Common myeloid progenitor, CD34-positive (primary cell): ENCODE data around the gene MYL10. TPM values are rescaled to one million over a fixed set of nuclear protein-coding genes. Genes with fewer than 3 reads are reported as not detected.

Experiments used
- CTCF ChIA-PET: fragments of 350-600 bp; sonication (Branson Sonifier 250); formaldehyde crosslinking; loops from one replicate; lab custom pipeline; 2021; ENCODE audit warnings: antibody characterized with exemption; lab: Charles Lee
- POLR2A ChIA-PET: fragments of 350-600 bp; sonication (Branson Sonifier 250); formaldehyde crosslinking; loops from one replicate; lab custom pipeline; 2021; ENCODE audit warnings: antibody characterized with exemption; lab: Charles Lee
- DNase-seq, 3 donors: peaks; one replicate each; pipeline versions ENCODE4 v3.0.0 to v3.0.0-alpha.2; 2013
- H3K27ac ChIP-seq, 2 experiments: 1 replicate in 1 of 2; 2 replicates in 1 of 2; pipeline ENCODE4 v1.7.0; 2013; ENCODE audit warnings: inconsistent platforms in 2 of 2, low read length in 2 of 2, mild to moderate bottlenecking in 2 of 2, low read depth in 1 of 2, moderate library complexity in 1 of 2; ENCODE audit not compliant: severe bottlenecking in 2 of 2, insufficient read depth in 1 of 2, poor library complexity in 1 of 2
- H3K27me3 ChIP-seq, 5 experiments: replicated peaks in 2 of 5; 1 replicate in 3 of 5; 2 replicates in 2 of 5; pipeline versions ENCODE4 v1.6.1 to v1.7.0; 2013; ENCODE audit warnings: low read length in 4 of 5, mild to moderate bottlenecking in 2 of 5, moderate library complexity in 2 of 5, inconsistent platforms in 1 of 5; ENCODE audit not compliant: insufficient read depth in 5 of 5, control insufficient read depth in 4 of 5
- H3K36me3 ChIP-seq, 4 experiments: 1 replicate in 2 of 4; 2 replicates in 2 of 4; pipeline versions ENCODE4 v1.6.1 to v1.7.0; 2013; ENCODE audit warnings: low read length in 3 of 4, control low read depth in 1 of 4, mild to moderate bottlenecking in 1 of 4; ENCODE audit not compliant: control insufficient read depth in 4 of 4, insufficient read depth in 4 of 4
- H3K4me1 ChIP-seq, 4 experiments: 1 replicate in 3 of 4; 2 replicates in 1 of 4; pipeline versions ENCODE4 v1.6.1 to v1.7.1; 2013; ENCODE audit warnings: low read length in 3 of 4, mild to moderate bottlenecking in 3 of 4, control low read depth in 1 of 4, inconsistent platforms in 1 of 4, moderate library complexity in 1 of 4; ENCODE audit not compliant: control insufficient read depth in 4 of 4, insufficient read depth in 4 of 4; ENCODE audit errors: control extremely low read depth in 1 of 4
- H3K4me3 ChIP-seq, 7 experiments: 1 replicate in 4 of 7; 2 replicates in 3 of 7; pipeline versions ENCODE4 v1.5.1 to v1.7.0; 2013; ENCODE audit warnings: mild to moderate bottlenecking in 7 of 7, low read length in 6 of 7, moderate library complexity in 6 of 7, inconsistent platforms in 2 of 7, low read depth in 2 of 7, control low read depth in 1 of 7; ENCODE audit not compliant: insufficient read depth in 4 of 7, control insufficient read depth in 1 of 7; ENCODE audit errors: extremely low read depth in 1 of 7
- H3K9me3 ChIP-seq, 5 experiments: 1 replicate in 4 of 5; 2 replicates in 1 of 5; pipeline versions ENCODE4 v1.6.1 to v1.7.1; 2013; ENCODE audit warnings: low read length in 4 of 5, mild to moderate bottlenecking in 2 of 5, inconsistent platforms in 1 of 5, low read depth in 1 of 5, moderate library complexity in 1 of 5; ENCODE audit not compliant: control insufficient read depth in 4 of 5, insufficient read depth in 2 of 5; ENCODE audit errors: control extremely low read depth in 1 of 5
- WGBS: methylation state at CpG from one replicate; pipeline ENCODE4 v1.1.5; 2013; ENCODE audit not compliant: insufficient coverage; 5-methylcytosine and 5-hydroxymethylcytosine counted together
- polyA plus RNA-seq: library from polyadenylated mRNA; unstranded; fragments of 120-200 nt; gene quantifications from one replicate; pipeline ENCODE4 v1.2.1, GENCODE V29; 2013

The MYL10 gene
- not detected for polyA plus RNA-seq

- Histone ChIP-seq H3K27ac (no peak within 1 kb of the TSS), H3K9me3 (peaks cover 0 to 3% (median 0%) of the 10 kb centered on the region in 5 experiments), H3K4me1 (peaks cover 0 to 10% (median 8%) of the 10 kb centered on the region in 4 experiments), H3K4me3 (no peak within 1 kb of the TSS), H3K27me3 (peaks cover 0 to 25% (median 8%) of the 10 kb centered on the region in 5 experiments), H3K36me3 (no peaks in the 10 kb centered on the region)
- WGBS, result 93% methylated on average over 8 of the region's 8 CpGs
- DNase-seq, result no peak
- POLR2A ChIA-PET, result no interaction called here
- CTCF ChIA-PET, result no interaction called here
Observed at GRCh38 chr7:101629171-101629570, at the start of gene MYL10. TSS of gene MYL10 (minus strand) at chr7:101629296. CDS start at chr7:101629118, 178 bp downstream.

- no peak for DNase-seq
- Histone ChIP-seq H3K4me3 (no peak overlapping the region), H3K4me1 (no peaks in the 10 kb centered on the region), H3K27ac (no peak overlapping the region), H3K9me3 (no peaks in the 10 kb centered on the region), H3K36me3 (no peaks in the 10 kb centered on the region), H3K27me3 (peaks cover 0 to 2% (median 0%) of the 10 kb centered on the region in 5 experiments)
- WGBS, result 92% methylated on average over 2 of the region's 9 CpGs
- POLR2A ChIA-PET, result no interaction called here
- CTCF ChIA-PET, result interaction anchor here (1.3 to 1.9 kb wide), 2 partner anchors 10 to 142 kb away, joined by 3 to 6 read pairs; no protein-coding TSS in a partner anchor
Observed at GRCh38 chr7:101678658-101679057, 49.6 kb upstream of the MYL10 start.

- Histone ChIP-seq H3K4me1 (no peaks in the 10 kb centered on the region), H3K27ac (no peak overlapping the region), H3K27me3 (peaks cover 0 to 2% (median 0%) of the 10 kb centered on the region in 5 experiments), H3K36me3 (no peaks in the 10 kb centered on the region), H3K4me3 (no peak overlapping the region), H3K9me3 (peaks cover 0 to 6% (median 3%) of the 10 kb centered on the region in 5 experiments)
- ChIA-PET CTCF (interaction anchor here (1.2 to 1.3 kb wide), 2 partner anchors 11 to 12 kb away, joined by 3 read pairs; no protein-coding TSS in a partner anchor), POLR2A (interaction anchor here (0.6 kb wide), 1 partner anchor 23 kb away, joined by 3 read pairs; no protein-coding TSS in a partner anchor)
- peak in 2 of 3 donors; percentile 46 to 47 for DNase-seq
- WGBS, result 68% methylated on average over 10 of the region's 14 CpGs
Observed at GRCh38 chr7:101677797-101678479, 48.8 kb upstream of the MYL10 start.

- POLR2A ChIA-PET, result interaction anchor here (0.6 kb wide), 1 partner anchor 23 kb away, joined by 3 read pairs; no protein-coding TSS in a partner anchor
Observed at GRCh38 chr7:101677391-101677790, 48.3 kb upstream of the MYL10 start.

GRCh38 chr7:101676956-101677355 lies 47.9 kb upstream of the MYL10 start:
- 71% methylated on average over 4 of the region's 6 CpGs for whole genome bisulfite sequencing

More at GRCh38 chr7:101677391-101677790, 48.3 kb upstream of the MYL10 start:
- Histone ChIP-seq H3K27me3 (peaks cover 0 to 2% (median 0%) of the 10 kb centered on the region in 5 experiments), H3K36me3 (no peaks in the 10 kb centered on the region), H3K27ac (no peak overlapping the region), H3K9me3 (peaks cover 0 to 7% (median 3%) of the 10 kb centered on the region in 5 experiments), H3K4me3 (no peak overlapping the region), H3K4me1 (no peaks in the 10 kb centered on the region)
- CTCF ChIA-PET, result interaction anchor here (1.2 kb wide), 1 partner anchor 11 kb away, joined by 3 read pairs; no protein-coding TSS in a partner anchor
- 79% methylated on average over 6 of the region's 10 CpGs for WGBS
- no peak for DNase-seq

GRCh38 chr7:101676062-101676598 lies 47.0 kb upstream of the MYL10 start:
- H3K9me3 ChIP-seq, result peaks cover 0 to 7% (median 3%) of the 10 kb centered on the region in 5 experiments
- no peak overlapping the region for H3K27ac ChIP-seq
- 96% methylated on average over 12 of the region's 16 CpGs for WGBS
- POLR2A ChIA-PET, result no interaction called here
- H3K4me3 ChIP-seq, result no peak overlapping the region
- no peaks in the 10 kb centered on the region for H3K4me1 ChIP-seq
- CTCF ChIA-PET, result no interaction called here
- peaks cover 0 to 2% (median 0%) of the 10 kb centered on the region in 5 experiments for H3K27me3 ChIP-seq
- no peak for DNase-seq
- H3K36me3 ChIP-seq, result no peaks in the 10 kb centered on the region

More at GRCh38 chr7:101676956-101677355, 47.9 kb upstream of the MYL10 start:
- DNase-seq, result peak in 2 of 3 donors; percentile 28 to 31
- H3K4me3 ChIP-seq, result no peak overlapping the region
- peaks cover 0 to 7% (median 3%) of the 10 kb centered on the region in 5 experiments for H3K9me3 ChIP-seq
- no peak overlapping the region for H3K27ac ChIP-seq
- no peaks in the 10 kb centered on the region for H3K4me1 ChIP-seq
- ChIA-PET CTCF (interaction anchor here (1.2 kb wide), 1 partner anchor 11 kb away, joined by 3 read pairs; no protein-coding TSS in a partner anchor), POLR2A (interaction anchor here (0.6 kb wide), 1 partner anchor 24 kb away, joined by 3 read pairs; no protein-coding TSS in a partner anchor)
- peaks cover 0 to 2% (median 0%) of the 10 kb centered on the region in 5 experiments for H3K27me3 ChIP-seq
- no peaks in the 10 kb centered on the region for H3K36me3 ChIP-seq
